Liver (tissue), 3 donors: ENCODE results near the gene ERC1.

Source experiments
- ATF3 ChIP-seq: IDR thresholded peaks from 2 replicates; pipeline ENCODE4 v1.6.1; 2016; ENCODE audit warnings: antibody characterized with exemption
- CTCF ChIP-seq: fragments of 150-350 bp; IDR thresholded peaks from 2 replicates; pipeline ENCODE4 v1.5.1; 2017; ENCODE audit warnings: improper control_type of control experiment, low read depth, low read length; ENCODE audit not compliant: missing input control
- EGR1 ChIP-seq, 2 donors: IDR thresholded peaks; 2 replicates each; pipeline ENCODE4 v1.6.1; 2016 to 2018; ENCODE audit warnings: antibody characterized with exemption in 2 of 2, low read depth in 2 of 2
- GABPA ChIP-seq, 2 donors: IDR thresholded peaks in 1 of 2; conservative IDR thresholded peaks in 1 of 2; 2 replicates each; pipeline ENCODE4 v1.6.1; 2016; ENCODE audit warnings: antibody characterized with exemption in 2 of 2, mild to moderate bottlenecking in 1 of 2, moderate library complexity in 1 of 2
- JUND ChIP-seq, 2 donors: IDR thresholded peaks; 2 replicates each; pipeline ENCODE4 v1.6.1; 2016; ENCODE audit warnings: antibody characterized with exemption in 2 of 2
- RAD21 ChIP-seq, 2 donors: IDR thresholded peaks; 2 replicates each; pipeline ENCODE4 v1.6.1; 2016; ENCODE audit warnings: antibody characterized with exemption in 2 of 2, mild to moderate bottlenecking in 2 of 2
- REST ChIP-seq: IDR thresholded peaks from 2 replicates; pipeline ENCODE4 v1.6.1; 2016; ENCODE audit warnings: antibody characterized with exemption, mild to moderate bottlenecking
- TF ChIP-seq, protein P1 (sequence below): IDR thresholded peaks from 2 replicates; pipeline ENCODE4 v1.6.1; 2016; ENCODE audit warnings: antibody characterized with exemption
- TF ChIP-seq, protein P2 (sequence below): IDR thresholded peaks from 2 replicates; pipeline ENCODE4 v1.6.1; 2016; ENCODE audit warnings: antibody characterized with exemption
- donor health status: healthy.
- donor health status: healthy.

DNA sequence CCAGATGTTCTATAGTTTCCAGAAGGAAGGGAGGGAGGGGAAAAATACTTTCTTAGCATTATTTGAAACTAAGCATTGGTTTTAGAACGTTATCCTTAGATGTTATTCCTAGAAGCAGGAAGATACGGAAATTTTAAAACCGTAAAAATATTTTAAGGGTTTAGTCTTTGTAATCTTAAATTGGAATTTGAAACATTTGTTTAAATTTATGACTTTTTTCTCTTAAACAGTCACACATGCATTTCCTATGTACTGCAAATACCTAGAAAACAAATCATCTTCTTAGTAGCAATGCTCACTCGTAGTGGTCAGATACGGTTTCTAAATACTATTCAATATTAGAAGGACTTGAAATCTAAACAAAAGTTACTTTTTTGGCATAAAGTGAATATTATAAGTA is 282.0 kb downstream of the ERC1 start:
- no peak for TF ChIP-seq REST
- TF ChIP-seq RAD21 (IDR thresholded peaks at IDR 0.05) = no peak
- TF ChIP-seq CTCF = no peak
- TF ChIP-seq, protein P1, sequence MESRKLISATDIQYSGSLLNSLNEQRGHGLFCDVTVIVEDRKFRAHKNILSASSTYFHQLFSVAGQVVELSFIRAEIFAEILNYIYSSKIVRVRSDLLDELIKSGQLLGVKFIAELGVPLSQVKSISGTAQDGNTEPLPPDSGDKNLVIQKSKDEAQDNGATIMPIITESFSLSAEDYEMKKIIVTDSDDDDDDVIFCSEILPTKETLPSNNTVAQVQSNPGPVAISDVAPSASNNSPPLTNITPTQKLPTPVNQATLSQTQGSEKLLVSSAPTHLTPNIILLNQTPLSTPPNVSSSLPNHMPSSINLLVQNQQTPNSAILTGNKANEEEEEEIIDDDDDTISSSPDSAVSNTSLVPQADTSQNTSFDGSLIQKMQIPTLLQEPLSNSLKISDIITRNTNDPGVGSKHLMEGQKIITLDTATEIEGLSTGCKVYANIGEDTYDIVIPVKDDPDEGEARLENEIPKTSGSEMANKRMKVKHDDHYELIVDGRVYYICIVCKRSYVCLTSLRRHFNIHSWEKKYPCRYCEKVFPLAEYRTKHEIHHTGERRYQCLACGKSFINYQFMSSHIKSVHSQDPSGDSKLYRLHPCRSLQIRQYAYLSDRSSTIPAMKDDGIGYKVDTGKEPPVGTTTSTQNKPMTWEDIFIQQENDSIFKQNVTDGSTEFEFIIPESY = no peak
- TF ChIP-seq EGR1 (IDR thresholded peaks at IDR 0.05; ENCODE audit: low read depth in 2 of 2) = no peak
- TF ChIP-seq, protein P2, sequence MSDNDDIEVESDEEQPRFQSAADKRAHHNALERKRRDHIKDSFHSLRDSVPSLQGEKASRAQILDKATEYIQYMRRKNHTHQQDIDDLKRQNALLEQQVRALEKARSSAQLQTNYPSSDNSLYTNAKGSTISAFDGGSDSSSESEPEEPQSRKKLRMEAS = no peak
- TF ChIP-seq JUND (IDR thresholded peaks at IDR 0.05) = no peak
- TF ChIP-seq ATF3 = no peak
- TF ChIP-seq GABPA (IDR thresholded peaks at IDR 0.05 in 1 of 2, conservative IDR thresholded peaks at IDR 0.05 in 1 of 2) = no peak
